Measurements from ENCODE around the gene KIF6.

GRCh38 chr6:39623750-39624149 lies 101.5 kb downstream of the KIF6 start:
- TF ChIP-seq CTCF (IDR thresholded peaks at IDR 0.05 in 2 of 3, conservative IDR thresholded peaks at IDR 0.05 in 1 of 3; ENCODE audit: borderline replicate concordance in 1 of 3, insufficient read depth in 1 of 3, low read depth in 2 of 3, low read length in 2 of 3) (no peak), EZH2 (IDR thresholded peaks at IDR 0.05) (no peak), POLR2A (IDR thresholded peaks at IDR 0.05; ENCODE audit: borderline replicate concordance, extremely low read depth, insufficient read depth, insufficient read length) (no peak), RAD21 (IDR thresholded peaks at IDR 0.05; ENCODE audit: low read depth) (no peak), ZNF274 (IDR thresholded peaks at IDR 0.05; ENCODE audit: low read depth, low read length) (no peak), EZH2phosphoT487 (IDR thresholded peaks at IDR 0.05; ENCODE audit: borderline replicate concordance) (no peak), POLR2AphosphoS5 (IDR thresholded peaks at IDR 0.05; ENCODE audit: low read depth, low read length) (no peak), ATF3 (IDR thresholded peaks at IDR 0.05) (no peak)
